NCI-H748 treated with DMSO at 0.1 percent for 48 hours (cell line): ENCODE measurements around the gene OR51D1.

Source experiments
- DNase-seq: peaks from one replicate; lab custom pipeline; 2025; lab: John Stamatoyannopoulos, UW

The OR51D1 gene

GRCh38 chr11:4644233-4644632 is 7.0 kb downstream of the OR51D1 start:
- DNase-seq: no peak

- DNase-seq: no peak
Measured at GRCh38 chr11:4645974-4646373, 8.7 kb downstream of the OR51D1 start.

- DNase-seq: no peak
Measured at GRCh38 chr11:4647766-4648165, 10.5 kb downstream of the OR51D1 start.

- DNase-seq: no peak
Measured at GRCh38 chr11:4654635-4655369, 17.5 kb downstream of the OR51D1 start.

- DNase-seq: no peak
Measured at GRCh38 chr11:4658629-4659445, 21.6 kb downstream of the OR51D1 start.

GRCh38 chr11:4662876-4663275 is 25.6 kb downstream of the OR51D1 start:
- DNase-seq: peak; percentile 31

GRCh38 chr11:4664183-4664582 is 26.9 kb downstream of the OR51D1 start:
- no peak for DNase-seq

GRCh38 chr11:4664786-4665185 is 27.5 kb downstream of the OR51D1 start:
- DNase-seq: no peak

- DNase-seq: no peak
Measured at GRCh38 chr11:4665424-4665823, 28.1 kb downstream of the OR51D1 start.

- no peak for DNase-seq
Measured at GRCh38 chr11:4671741-4672140, 34.5 kb downstream of the OR51D1 start.

GRCh38 chr11:4672470-4672869 is 35.2 kb downstream of the OR51D1 start:
- DNase-seq: no peak

- DNase-seq: no peak
Measured at GRCh38 chr11:4673781-4674180, 36.5 kb downstream of the OR51D1 start.

- peak; percentile 55 for DNase-seq
Measured at GRCh38 chr11:4677948-4678347, 40.7 kb downstream of the OR51D1 start.

GRCh38 chr11:4680341-4680740 is 43.1 kb downstream of the OR51D1 start:
- DNase-seq: peak; percentile 93

GRCh38 chr11:4682623-4683419 is 45.5 kb downstream of the OR51D1 start:
- no peak for DNase-seq

- DNase-seq: no peak
Measured at GRCh38 chr11:4684631-4685285, 47.5 kb downstream of the OR51D1 start.
